WTC11 (cell line): ENCODE measurements around the gene TMEM72. TPM values are rescaled to one million over a fixed set of nuclear protein-coding genes. Genes with fewer than 3 reads are reported as not detected.
"Not testable (repeated sequence)": the region's sequence is repeated elsewhere in the genome, so short reads cannot be mapped to it uniquely, and the experiment has no call there.

Experiments
- ATAC-seq: fragments of 200-7000 bp; cut with Tn5 transposase; 2 replicates; pipeline ENCODE4 v1.10.0; 2021; ENCODE audit warnings: mild to moderate bottlenecking, moderate library complexity
- CTCF ChIA-PET: fragments of 300-600 bp; sonication (Branson Sonifier 250); formaldehyde crosslinking; loops from one replicate; lab custom pipeline; 2021; ENCODE audit warnings: antibody characterized with exemption; lab: Charles Lee
- POLR2A ChIA-PET: fragments of 350-600 bp; sonication (Branson Sonifier 250); formaldehyde crosslinking; loops from one replicate; lab custom pipeline; 2021; ENCODE audit warnings: antibody characterized with exemption; lab: Charles Lee
- DNase-seq: peaks from one replicate; pipeline ENCODE4 v3.0.0; 2021; ENCODE audit warnings: low spot score
- H3K27ac Mint-ChIP-seq: 2 replicates; pipeline ENCODE4 v1.8.0; 2021; ENCODE audit warnings: mixed read lengths
- H3K27me3 Mint-ChIP-seq: 2 replicates; pipeline ENCODE4 v1.8.0; 2021; ENCODE audit warnings: low read depth, mild to moderate bottlenecking, moderate library complexity, mixed read lengths
- H3K36me3 Mint-ChIP-seq: 2 replicates; pipeline ENCODE4 v1.8.0; 2021; ENCODE audit warnings: mixed read lengths
- H3K4me1 Mint-ChIP-seq: 2 replicates; pipeline ENCODE4 v1.8.0; 2022; ENCODE audit warnings: mixed read lengths
- H3K4me3 Mint-ChIP-seq: 2 replicates; pipeline ENCODE4 v1.8.0; 2021; ENCODE audit warnings: mild to moderate bottlenecking, moderate library complexity, mixed read lengths
- H3K9me3 Mint-ChIP-seq: 2 replicates; pipeline ENCODE4 v1.8.0; 2021; ENCODE audit warnings: mixed read lengths
- E2F1 ChIP-seq: sonication (generic); formaldehyde crosslinking; IDR thresholded peaks from 2 replicates; pipeline ENCODE4 v1.8.0; 2022; ENCODE audit warnings: mild to moderate bottlenecking, missing genetic modification reagents
- EMX1 ChIP-seq: fragments of 250-450 bp; sonication (Bioruptor Pico); IDR thresholded peaks from 2 replicates; pipeline ENCODE4 v1.8.0; 2021; ENCODE audit warnings: mild to moderate bottlenecking
- ESRRA ChIP-seq: sonication (generic); formaldehyde crosslinking; IDR thresholded peaks from 2 replicates; pipeline ENCODE4 v1.8.1; 2022; ENCODE audit warnings: mild to moderate bottlenecking, missing genetic modification reagents, borderline replicate concordance
- FOXP1 ChIP-seq: sonication (generic); formaldehyde crosslinking; IDR thresholded peaks from 2 replicates; pipeline ENCODE4 v1.8.0; 2022; ENCODE audit warnings: missing genetic modification reagents, mild to moderate bottlenecking, moderate library complexity, borderline replicate concordance
- GRHL2 ChIP-seq: fragments of 250-450 bp; sonication (Bioruptor Pico); IDR thresholded peaks from 2 replicates; pipeline ENCODE4 v1.8.0; 2022; ENCODE audit warnings: mild to moderate bottlenecking, moderate library complexity; ENCODE audit not compliant: insufficient replicate concordance, severe bottlenecking
- HMGA2 ChIP-seq: fragments of 250-450 bp; sonication (Bioruptor Pico); IDR thresholded peaks from 2 replicates; pipeline ENCODE4 v1.4.0; 2021; ENCODE audit warnings: mild to moderate bottlenecking, moderate library complexity
- HMGXB4 ChIP-seq: sonication (generic); formaldehyde crosslinking; IDR thresholded peaks from 2 replicates; pipeline ENCODE4 v1.8.1; 2023; ENCODE audit warnings: mild to moderate bottlenecking, moderate library complexity, missing genetic modification reagents
- IRF1 ChIP-seq: sonication (generic); formaldehyde crosslinking; IDR thresholded peaks from 2 replicates; pipeline ENCODE4 v1.8.0; 2023; ENCODE audit warnings: missing genetic modification reagents
- KAT7 ChIP-seq: sonication (generic); formaldehyde crosslinking; IDR thresholded peaks from 2 replicates; pipeline ENCODE4 v1.8.1; 2023; ENCODE audit warnings: missing genetic modification reagents, mild to moderate bottlenecking, borderline replicate concordance
- NFATC4 ChIP-seq: fragments of 250-450 bp; sonication (Bioruptor Pico); IDR thresholded peaks from 2 replicates; pipeline ENCODE4 v1.9.0; 2021; ENCODE audit warnings: mild to moderate bottlenecking
- NFE2L1 ChIP-seq: sonication (generic); formaldehyde crosslinking; IDR thresholded peaks from 2 replicates; pipeline ENCODE4 v1.8.1; 2023; ENCODE audit warnings: missing genetic modification reagents
- NR3C1 ChIP-seq: sonication (generic); formaldehyde crosslinking; conservative IDR thresholded peaks from 2 replicates; pipeline ENCODE4 v1.8.1; 2023; ENCODE audit warnings: low read depth, mild to moderate bottlenecking, missing genetic modification reagents
- RORB ChIP-seq: fragments of 250-450 bp; sonication (Bioruptor Pico); IDR thresholded peaks from 2 replicates; pipeline ENCODE4 v1.9.0; 2021; ENCODE audit warnings: mild to moderate bottlenecking
- SOX15 ChIP-seq: fragments of 250-450 bp; sonication (Bioruptor Pico); IDR thresholded peaks from 2 replicates; pipeline ENCODE4 v1.9.0; 2021; ENCODE audit warnings: mild to moderate bottlenecking
- SP1 ChIP-seq: sonication (generic); formaldehyde crosslinking; conservative IDR thresholded peaks from 2 replicates; pipeline ENCODE4 v1.8.1; 2022; ENCODE audit warnings: missing genetic modification reagents
- STAT6 ChIP-seq: sonication (generic); formaldehyde crosslinking; conservative IDR thresholded peaks from 2 replicates; pipeline ENCODE4 v1.8.1; 2023; ENCODE audit warnings: mild to moderate bottlenecking, low read depth, missing genetic modification reagents, moderate library complexity
- TCF7 ChIP-seq: sonication (generic); formaldehyde crosslinking; IDR thresholded peaks from 2 replicates; pipeline ENCODE4 v1.8.0; 2022; ENCODE audit warnings: mild to moderate bottlenecking, low read depth, missing genetic modification reagents, moderate library complexity
- TEAD4 ChIP-seq: sonication (generic); formaldehyde crosslinking; IDR thresholded peaks from 2 replicates; pipeline ENCODE4 v1.8.0; 2022; ENCODE audit warnings: mild to moderate bottlenecking, missing genetic modification reagents
- TP53 ChIP-seq: sonication (generic); formaldehyde crosslinking; IDR thresholded peaks from 2 replicates; pipeline ENCODE4 v1.8.1; 2023; ENCODE audit warnings: mild to moderate bottlenecking, missing genetic modification reagents
- ZNF121 ChIP-seq: sonication (generic); formaldehyde crosslinking; IDR thresholded peaks from 2 replicates; pipeline ENCODE4 v1.8.0; 2023; ENCODE audit warnings: missing genetic modification reagents
- ZNF232 ChIP-seq: sonication (generic); formaldehyde crosslinking; IDR thresholded peaks from 2 replicates; pipeline ENCODE4 v1.8.0; 2022; ENCODE audit warnings: mild to moderate bottlenecking, missing genetic modification reagents
- ZNF423 ChIP-seq: fragments of 250-450 bp; sonication (Bioruptor Pico); IDR thresholded peaks from 2 replicates; pipeline ENCODE4 v2.1.2; 2022; ENCODE audit warnings: mild to moderate bottlenecking, moderate library complexity
- ZNF512 ChIP-seq: sonication (generic); formaldehyde crosslinking; IDR thresholded peaks from 2 replicates; pipeline ENCODE4 v1.8.1; 2022; ENCODE audit warnings: missing genetic modification reagents, borderline replicate concordance
- ZSCAN18 ChIP-seq: fragments of 250-450 bp; sonication (Bioruptor Pico); IDR thresholded peaks from 2 replicates; pipeline ENCODE4 v2.1.2; 2022; ENCODE audit warnings: mild to moderate bottlenecking, moderate library complexity
- total RNA-seq: library from RNA; stranded (reverse); gene quantifications from 3 replicates; pipeline ENCODE4 v1.2.3, GENCODE V29; 2021

TMEM72 gene
- total RNA-seq, 1 experiment from 2014 or later: not detected

GRCh38 chr10:44865289-44865671 lies 45.9 kb upstream of the TMEM72 start (continued):
- no peak for TF ChIP-seq IRF1 (CRISPR knock-in tag)
- no peak for TF ChIP-seq EMX1 (CRISPR knock-in tag)

- Mint-ChIP-seq H3K27me3 (peaks cover 53% of the 10 kb centered on the region), H3K4me1 (peaks cover 38% of the 10 kb centered on the region)
- 0 out of 2 replicates have a peak, but pooled peaks have one; percentile 69 for TF ChIP-seq ZNF512
- ATAC-seq, H3K36me3 Mint-ChIP-seq, H3K27ac Mint-ChIP-seq, H3K4me3 Mint-ChIP-seq, DNase-seq, H3K9me3 Mint-ChIP-seq, POLR2A ChIA-PET: not testable (repeated sequence)
- CTCF ChIA-PET: interaction anchor here (1.0 to 4.8 kb wide), 5 partner anchors 12 to 1177 kb away, joined by 3 to 54 read pairs (median 11); no protein-coding TSS in a partner anchor
Measured at GRCh38 chr10:44866367-44866766, 44.8 kb upstream of the TMEM72 start.

- TF ChIP-seq TEAD4: no peak
- TF ChIP-seq STAT6 (CRISPR knock-in tag): no peak
- TF ChIP-seq ZNF232: no peak
- TF ChIP-seq NFE2L1 (CRISPR knock-in tag): no peak
- TF ChIP-seq SOX15 (CRISPR knock-in tag): no peak
- no peak for TF ChIP-seq NFATC4 (CRISPR knock-in tag)
- TF ChIP-seq GRHL2: no peak
- TF ChIP-seq KAT7 (CRISPR knock-in tag): no peak
- TF ChIP-seq TCF7 (CRISPR knock-in tag): no peak
- TF ChIP-seq NR3C1: no peak
- TF ChIP-seq ESRRA (CRISPR knock-in tag): no peak
- TF ChIP-seq ZNF423 (CRISPR knock-in tag): no peak
- TF ChIP-seq FOXP1: no peak
- no peak for TF ChIP-seq EMX1 (CRISPR knock-in tag)
- ChIA-PET POLR2A (no interaction called here), CTCF (interaction anchor here (1.4 kb wide), 1 partner anchor 9 kb away, joined by 6 read pairs; no protein-coding TSS in a partner anchor)
- no peak for ATAC-seq
- H3K4me1 Mint-ChIP-seq: peaks cover 16% of the 10 kb centered on the region
- H3K9me3 Mint-ChIP-seq: no peaks in the 10 kb centered on the region
- H3K27ac Mint-ChIP-seq: no peak overlapping the region
- DNase-seq: no peak
- H3K27me3 Mint-ChIP-seq: peaks cover 20% of the 10 kb centered on the region
- no peak overlapping the region for H3K4me3 Mint-ChIP-seq
- no peaks in the 10 kb centered on the region for H3K36me3 Mint-ChIP-seq
Measured at GRCh38 chr10:44870031-44870430, 41.1 kb upstream of the TMEM72 start.

- POLR2A ChIA-PET: no interaction called here
- Mint-ChIP-seq H3K36me3 (no peaks in the 10 kb centered on the region), H3K4me1 (peaks cover 7% of the 10 kb centered on the region; the same call in 1 of the 2 replicates), H3K4me3 (no peak overlapping the region), H3K27ac (no peak overlapping the region), H3K27me3 (no peaks in the 10 kb centered on the region; the same call in 1 of the 2 replicates), H3K9me3 (no peaks in the 10 kb centered on the region)
- ATAC-seq: no peak
- no peak for DNase-seq
- CTCF ChIA-PET: no interaction called here
- no peak for TF ChIP-seq HMGA2 (CRISPR knock-in tag)
- no peak for TF ChIP-seq HMGXB4 (CRISPR knock-in tag)
- TF ChIP-seq ZSCAN18 (CRISPR knock-in tag): no peak
- no peak for TF ChIP-seq RORB
- TF ChIP-seq E2F1 (CRISPR knock-in tag): no peak
- no peak for TF ChIP-seq ZNF121 (CRISPR knock-in tag)
- no peak for TF ChIP-seq TP53 (CRISPR knock-in tag)
- TF ChIP-seq SP1 (CRISPR knock-in tag): no peak
Measured at GRCh38 chr10:44873160-44873559, 38.0 kb upstream of the TMEM72 start.
